NCI-H146 treated with DMSO at 0.1 percent for 48 hours (cell line): ENCODE measurements around the gene SLC20A1.
"Not testable (repeated sequence)": the region's sequence is repeated elsewhere in the genome, so short reads cannot be mapped to it uniquely, and the experiment has no call there.

Experiments used
- DNase-seq: peaks from one replicate; lab custom pipeline; 2025; ENCODE audit not compliant: unreplicated experiment; lab: John Stamatoyannopoulos, UW

SLC20A1 gene

GRCh38 chr2:112706947-112707346 is 61.2 kb downstream of the SLC20A1 start:
- not testable (repeated sequence) for DNase-seq

DNA sequence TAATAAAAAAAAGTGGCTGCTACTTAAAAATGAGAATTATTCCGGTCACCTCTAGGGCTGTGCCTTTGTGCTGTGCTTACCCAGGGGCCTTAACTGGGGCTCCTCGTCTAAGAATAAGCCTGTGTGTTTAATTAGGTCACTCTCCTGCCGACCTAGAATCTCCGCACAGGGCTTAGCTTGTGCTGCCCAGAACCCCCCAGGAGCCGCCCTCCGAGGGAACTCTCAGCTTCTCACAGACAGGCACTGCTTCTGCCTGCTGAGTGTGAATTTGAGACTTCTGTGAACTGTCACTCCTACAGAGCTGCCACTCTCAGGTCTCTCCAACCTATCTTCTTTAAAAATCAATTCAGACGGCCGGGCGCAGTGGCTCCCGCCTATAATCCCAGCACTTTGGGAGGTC is 63.2 kb downstream of the SLC20A1 start:
- no peak for DNase-seq

GRCh38 chr2:112709703-112710102 is 64.0 kb downstream of the SLC20A1 start:
- no peak for DNase-seq

DNA sequence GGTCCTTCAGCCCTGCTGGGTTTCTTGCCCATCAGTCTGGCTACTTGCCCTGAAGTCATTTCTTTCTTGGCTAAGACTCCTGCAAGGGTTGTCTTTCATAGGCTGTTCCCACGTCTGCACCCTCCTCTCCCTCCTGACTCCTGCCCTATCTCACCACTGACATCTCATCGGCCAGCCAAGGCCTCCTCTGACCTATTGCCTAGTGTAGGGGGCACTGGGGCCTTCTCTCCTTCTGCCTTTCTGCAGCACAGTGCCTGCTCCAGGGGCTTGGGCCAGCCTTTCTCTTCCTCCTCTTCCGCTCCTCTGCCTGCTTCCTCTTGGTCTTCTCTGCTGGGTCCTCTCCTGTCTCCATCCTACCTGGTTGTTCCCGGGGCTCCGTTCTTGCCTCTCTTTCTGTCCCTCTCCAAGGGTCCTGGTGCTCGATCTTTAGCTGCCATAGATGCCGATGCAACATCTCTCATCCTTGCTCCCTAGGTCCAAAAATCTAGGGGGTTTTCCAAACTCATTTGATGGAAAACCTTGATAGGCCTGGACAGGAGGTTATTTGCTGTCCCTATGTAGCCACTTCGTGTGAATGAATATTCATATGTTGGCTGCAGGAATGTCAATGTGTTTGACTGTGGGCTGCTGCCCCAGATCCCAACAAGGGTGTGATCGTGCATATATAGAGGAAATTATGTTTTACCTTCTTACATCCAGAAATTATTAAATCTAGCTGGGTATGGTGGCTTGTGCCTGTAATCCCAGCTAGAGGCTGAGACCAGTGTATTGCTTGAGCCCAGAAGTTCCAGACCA is 65.4 kb downstream of the SLC20A1 start:
- no peak for DNase-seq

DNA sequence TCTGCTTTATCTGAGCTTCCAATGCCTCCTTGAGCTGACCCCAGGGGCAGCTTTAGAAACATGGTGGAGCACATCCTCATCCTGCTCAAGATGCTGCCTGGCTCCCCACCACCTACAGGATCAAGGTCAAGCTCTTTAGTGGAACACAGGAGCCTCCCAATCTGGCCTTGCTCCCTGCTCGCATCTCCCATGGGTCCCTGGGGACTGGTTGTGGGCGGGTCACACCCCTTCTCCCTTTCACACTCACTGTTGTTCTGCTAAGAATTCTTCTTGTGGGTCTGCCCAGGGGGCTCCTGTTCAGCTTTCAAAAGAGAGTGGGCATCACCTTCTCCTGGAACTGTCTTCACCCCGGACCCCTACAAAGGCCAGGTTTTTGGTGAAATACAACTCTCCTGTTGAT is 66.7 kb downstream of the SLC20A1 start:
- DNase-seq = no peak

- DNase-seq = no peak
Observed at GRCh38 chr2:112712903-112713584, 67.3 kb downstream of the SLC20A1 start.
